Stimulated activated naive CD4-positive, alpha-beta T cell (primary cell): ENCODE data around the gene RSPH9.

Experiments used
- DNase-seq, 6 experiments: peaks; one replicate each; lab custom pipeline; 2025; lab: John Stamatoyannopoulos, UW

RSPH9 gene

GRCh38 chr6:43668151-43669028, 23.6 kb downstream of the RSPH9 start:
- DNase-seq, result peak; percentile 7 to 29 (median 20)

- DNase-seq, result no peak
Measured at GRCh38 chr6:43669050-43669921, 24.4 kb downstream of the RSPH9 start.

- no peak for DNase-seq
Measured at GRCh38 chr6:43669922-43670622, 25.2 kb downstream of the RSPH9 start.

- no peak for DNase-seq
Measured at GRCh38 chr6:43670623-43670986, 25.8 kb downstream of the RSPH9 start.

GRCh38 chr6:43671011-43671800, 26.4 kb downstream of the RSPH9 start:
- DNase-seq, result no peak

- no peak for DNase-seq
Measured at GRCh38 chr6:43671801-43672690, 27.2 kb downstream of the RSPH9 start.

GRCh38 chr6:43673444-43674084, 28.7 kb downstream of the RSPH9 start:
- no peak for DNase-seq

GRCh38 chr6:43674291-43674690, 29.5 kb downstream of the RSPH9 start:
- no peak for DNase-seq

GRCh38 chr6:43674921-43675320, 30.1 kb downstream of the RSPH9 start:
- DNase-seq, result no peak

- DNase-seq, result no peak
Measured at GRCh38 chr6:43676962-43677606, 32.2 kb downstream of the RSPH9 start.

- no peak for DNase-seq
Measured at GRCh38 chr6:43677759-43678158, 32.9 kb downstream of the RSPH9 start.

- DNase-seq, result no peak
Measured at GRCh38 chr6:43678341-43678740, 33.5 kb downstream of the RSPH9 start.

- DNase-seq, result no peak
Measured at GRCh38 chr6:43679057-43679456, 34.2 kb downstream of the RSPH9 start.

- no peak for DNase-seq
Measured at GRCh38 chr6:43680308-43681200, 35.7 kb downstream of the RSPH9 start.

- DNase-seq, result no peak
Measured at GRCh38 chr6:43681303-43681702, 36.5 kb downstream of the RSPH9 start.

GRCh38 chr6:43682724-43683429, 38.0 kb downstream of the RSPH9 start:
- no peak for DNase-seq

- no peak for DNase-seq
Measured at GRCh38 chr6:43683708-43684455, 39.0 kb downstream of the RSPH9 start.
